Stimulated activated CD8-positive, alpha-beta memory T cell treated with anti-CD3 and anti-CD28 coated beads, Interleukin-2, amount 100 ng/mL, for 48 hours (primary cell): ENCODE results near the gene SHC1.

Experiments
- DNase-seq, 2 donors: peaks; one replicate each; pipeline ENCODE4 v3.0.0-alpha.2; 2020; ENCODE audit warnings: low read depth in 2 of 2

The SHC1 gene

GRCh38 chr1:154937988-154938386 lies 32.6 kb downstream of the SHC1 start:
- no peak for DNase-seq

GRCh38 chr1:154937085-154937987 lies 33.2 kb downstream of the SHC1 start:
- peak; percentile 82 for DNase-seq

- peak; percentile 87 to 90 for DNase-seq
Measured at GRCh38 chr1:154936555-154937084, 33.9 kb downstream of the SHC1 start, which contains the start of gene PMVK. TSS of gene PMVK (minus strand) at chr1:154936719. CDS start at chr1:154936685, 34 bp downstream.

- no peak for DNase-seq
Measured at GRCh38 chr1:154935749-154936554, 34.6 kb downstream of the SHC1 start.

GRCh38 chr1:154934358-154934948 lies 36.1 kb downstream of the SHC1 start:
- no peak for DNase-seq

- no peak for DNase-seq
Measured at GRCh38 chr1:154931940-154932487, 38.5 kb downstream of the SHC1 start.

GRCh38 chr1:154926201-154926600 lies 44.3 kb downstream of the SHC1 start:
- no peak for DNase-seq

GRCh38 chr1:154925335-154926170 lies 45.0 kb downstream of the SHC1 start:
- no peak for DNase-seq

GRCh38 chr1:154923695-154924094 lies 46.9 kb downstream of the SHC1 start:
- no peak for DNase-seq

- no peak for DNase-seq
Measured at GRCh38 chr1:154913273-154913672, 57.3 kb downstream of the SHC1 start.

GRCh38 chr1:154912755-154913154 lies 57.8 kb downstream of the SHC1 start:
- no peak for DNase-seq
